SK-N-SH treated with all-trans-retinoic acid at 6 μM for 48 hours (cell line): ENCODE data around the gene C15orf39.

Source experiments
- ISL1 ChIP-seq: fragments of 250-450 bp; sonication (Bioruptor Pico); IDR thresholded peaks from 2 replicates; pipeline ENCODE4 v2.1.2; 2022; ENCODE audit warnings: mild to moderate bottlenecking, moderate library complexity
- OSR1 ChIP-seq: fragments of 250-450 bp; sonication (Bioruptor Pico); IDR thresholded peaks from 2 replicates; pipeline ENCODE4 v1.8.0; 2022; ENCODE audit warnings: moderate library complexity, mild to moderate bottlenecking, inconsistent platforms
- TCF4 ChIP-seq: fragments of 250-450 bp; sonication (Bioruptor Pico); IDR thresholded peaks from 2 replicates; pipeline ENCODE4 v1.8.0; 2021; ENCODE audit warnings: mild to moderate bottlenecking, moderate library complexity, borderline replicate concordance
- TOX ChIP-seq: fragments of 250-450 bp; sonication (Bioruptor Pico); IDR thresholded peaks from 2 replicates; pipeline ENCODE4 v1.8.0; 2021; ENCODE audit warnings: mild to moderate bottlenecking, moderate library complexity, borderline replicate concordance
- ZC3H10 ChIP-seq: fragments of 250-450 bp; sonication (Bioruptor Pico); IDR thresholded peaks from 2 replicates; pipeline ENCODE4 v1.5.1; 2021; ENCODE audit warnings: mild to moderate bottlenecking, moderate library complexity
- ZFP3 ChIP-seq: fragments of 250-450 bp; sonication (Bioruptor Pico); IDR thresholded peaks from 2 replicates; pipeline ENCODE4 v1.5.0; 2020; ENCODE audit warnings: mild to moderate bottlenecking, moderate library complexity
- ZFP30 ChIP-seq: fragments of 450-650 bp; formaldehyde crosslinking; IDR thresholded peaks from 2 replicates; pipeline ENCODE4 v1.5.0; 2022; ENCODE audit warnings: mild to moderate bottlenecking, moderate library complexity
- ZNF565 ChIP-seq: fragments of 450-650 bp; formaldehyde crosslinking; conservative IDR thresholded peaks from 2 replicates; pipeline ENCODE4 v1.5.0; 2020; ENCODE audit warnings: low read depth, mild to moderate bottlenecking, moderate library complexity
- ZNF8 ChIP-seq: fragments of 450-650 bp; formaldehyde crosslinking; IDR thresholded peaks from 2 replicates; pipeline ENCODE4 v1.5.0; 2020; ENCODE audit warnings: mild to moderate bottlenecking, moderate library complexity
- TF ChIP-seq, protein P1 (sequence below): fragments of 250-450 bp; sonication (Bioruptor Pico); IDR thresholded peaks from 2 replicates; pipeline ENCODE4 v1.5.0; 2020; ENCODE audit warnings: mild to moderate bottlenecking, moderate library complexity
- TF ChIP-seq, protein P2 (sequence below): fragments of 250-450 bp; sonication (Bioruptor Pico); IDR thresholded peaks from 2 replicates; pipeline ENCODE4 v1.8.0; 2020; ENCODE audit warnings: mild to moderate bottlenecking, moderate library complexity, borderline replicate concordance

DNA sequence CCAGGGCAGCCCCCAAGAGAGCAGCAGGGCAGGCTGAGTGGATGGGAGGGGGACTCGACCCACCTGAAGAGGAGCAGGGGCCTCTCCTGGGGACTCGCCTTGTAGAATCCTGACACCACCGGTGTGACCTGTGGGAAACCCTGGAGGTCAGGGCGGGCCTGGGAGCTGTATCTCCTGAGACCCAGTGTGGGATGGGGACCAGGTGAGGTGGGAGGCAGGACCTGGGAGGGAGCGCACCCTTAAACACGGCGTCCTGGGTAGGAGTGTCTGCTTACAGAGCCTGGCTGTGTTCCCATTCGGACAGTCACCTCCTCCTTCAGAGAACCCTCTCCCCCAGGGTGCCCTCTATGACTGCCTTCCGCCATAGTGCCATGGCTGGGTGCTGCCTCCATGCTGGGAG lies 27.1 kb downstream of the C15orf39 start:
- TF ChIP-seq OSR1: no peak
- TF ChIP-seq ZFP3 (CRISPR knock-in tag): no peak
- no peak for TF ChIP-seq ISL1 (CRISPR knock-in tag)
- TF ChIP-seq, protein P1, sequence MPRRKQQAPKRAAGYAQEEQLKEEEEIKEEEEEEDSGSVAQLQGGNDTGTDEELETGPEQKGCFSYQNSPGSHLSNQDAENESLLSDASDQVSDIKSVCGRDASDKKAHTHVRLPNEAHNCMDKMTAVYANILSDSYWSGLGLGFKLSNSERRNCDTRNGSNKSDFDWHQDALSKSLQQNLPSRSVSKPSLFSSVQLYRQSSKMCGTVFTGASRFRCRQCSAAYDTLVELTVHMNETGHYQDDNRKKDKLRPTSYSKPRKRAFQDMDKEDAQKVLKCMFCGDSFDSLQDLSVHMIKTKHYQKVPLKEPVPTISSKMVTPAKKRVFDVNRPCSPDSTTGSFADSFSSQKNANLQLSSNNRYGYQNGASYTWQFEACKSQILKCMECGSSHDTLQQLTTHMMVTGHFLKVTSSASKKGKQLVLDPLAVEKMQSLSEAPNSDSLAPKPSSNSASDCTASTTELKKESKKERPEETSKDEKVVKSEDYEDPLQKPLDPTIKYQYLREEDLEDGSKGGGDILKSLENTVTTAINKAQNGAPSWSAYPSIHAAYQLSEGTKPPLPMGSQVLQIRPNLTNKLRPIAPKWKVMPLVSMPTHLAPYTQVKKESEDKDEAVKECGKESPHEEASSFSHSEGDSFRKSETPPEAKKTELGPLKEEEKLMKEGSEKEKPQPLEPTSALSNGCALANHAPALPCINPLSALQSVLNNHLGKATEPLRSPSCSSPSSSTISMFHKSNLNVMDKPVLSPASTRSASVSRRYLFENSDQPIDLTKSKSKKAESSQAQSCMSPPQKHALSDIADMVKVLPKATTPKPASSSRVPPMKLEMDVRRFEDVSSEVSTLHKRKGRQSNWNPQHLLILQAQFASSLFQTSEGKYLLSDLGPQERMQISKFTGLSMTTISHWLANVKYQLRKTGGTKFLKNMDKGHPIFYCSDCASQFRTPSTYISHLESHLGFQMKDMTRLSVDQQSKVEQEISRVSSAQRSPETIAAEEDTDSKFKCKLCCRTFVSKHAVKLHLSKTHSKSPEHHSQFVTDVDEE (CRISPR knock-in tag): no peak
- no peak for TF ChIP-seq ZNF8 (CRISPR knock-in tag)
- TF ChIP-seq TOX (CRISPR knock-in tag): no peak
- TF ChIP-seq, protein P2, sequence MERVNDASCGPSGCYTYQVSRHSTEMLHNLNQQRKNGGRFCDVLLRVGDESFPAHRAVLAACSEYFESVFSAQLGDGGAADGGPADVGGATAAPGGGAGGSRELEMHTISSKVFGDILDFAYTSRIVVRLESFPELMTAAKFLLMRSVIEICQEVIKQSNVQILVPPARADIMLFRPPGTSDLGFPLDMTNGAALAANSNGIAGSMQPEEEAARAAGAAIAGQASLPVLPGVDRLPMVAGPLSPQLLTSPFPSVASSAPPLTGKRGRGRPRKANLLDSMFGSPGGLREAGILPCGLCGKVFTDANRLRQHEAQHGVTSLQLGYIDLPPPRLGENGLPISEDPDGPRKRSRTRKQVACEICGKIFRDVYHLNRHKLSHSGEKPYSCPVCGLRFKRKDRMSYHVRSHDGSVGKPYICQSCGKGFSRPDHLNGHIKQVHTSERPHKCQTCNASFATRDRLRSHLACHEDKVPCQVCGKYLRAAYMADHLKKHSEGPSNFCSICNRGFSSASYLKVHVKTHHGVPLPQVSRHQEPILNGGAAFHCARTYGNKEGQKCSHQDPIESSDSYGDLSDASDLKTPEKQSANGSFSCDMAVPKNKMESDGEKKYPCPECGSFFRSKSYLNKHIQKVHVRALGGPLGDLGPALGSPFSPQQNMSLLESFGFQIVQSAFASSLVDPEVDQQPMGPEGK (CRISPR knock-in tag): no peak
- TF ChIP-seq ZNF565 (CRISPR knock-in tag): no peak
- no peak for TF ChIP-seq ZC3H10 (CRISPR knock-in tag)
- TF ChIP-seq ZFP30 (CRISPR knock-in tag): no peak
- TF ChIP-seq TCF4 (CRISPR knock-in tag): no peak
